NCI-H2227 (cell line): ENCODE measurements around the gene ENDOG.
"Not testable (repeated sequence)": the region's sequence is repeated elsewhere in the genome, so short reads cannot be mapped to it uniquely, and the experiment has no call there.

ENCODE experiments used
- DNase-seq: peaks from one replicate; lab custom pipeline; 2025; ENCODE audit not compliant: unreplicated experiment; lab: John Stamatoyannopoulos, UW

The ENDOG gene

GRCh38 chr9:128818099-128818838 is at the start of gene ENDOG:
ENDOG (plus strand) TSS chr9:128818500; CDS start chr9:128818685, 185 bp downstream.
- peak; percentile 98 for DNase-seq

- no peak for DNase-seq
Observed at GRCh38 chr9:128768606-128769005, 49.7 kb upstream of the ENDOG start.

- no peak for DNase-seq
Observed at GRCh38 chr9:128770286-128771030, 47.8 kb upstream of the ENDOG start.

DNA sequence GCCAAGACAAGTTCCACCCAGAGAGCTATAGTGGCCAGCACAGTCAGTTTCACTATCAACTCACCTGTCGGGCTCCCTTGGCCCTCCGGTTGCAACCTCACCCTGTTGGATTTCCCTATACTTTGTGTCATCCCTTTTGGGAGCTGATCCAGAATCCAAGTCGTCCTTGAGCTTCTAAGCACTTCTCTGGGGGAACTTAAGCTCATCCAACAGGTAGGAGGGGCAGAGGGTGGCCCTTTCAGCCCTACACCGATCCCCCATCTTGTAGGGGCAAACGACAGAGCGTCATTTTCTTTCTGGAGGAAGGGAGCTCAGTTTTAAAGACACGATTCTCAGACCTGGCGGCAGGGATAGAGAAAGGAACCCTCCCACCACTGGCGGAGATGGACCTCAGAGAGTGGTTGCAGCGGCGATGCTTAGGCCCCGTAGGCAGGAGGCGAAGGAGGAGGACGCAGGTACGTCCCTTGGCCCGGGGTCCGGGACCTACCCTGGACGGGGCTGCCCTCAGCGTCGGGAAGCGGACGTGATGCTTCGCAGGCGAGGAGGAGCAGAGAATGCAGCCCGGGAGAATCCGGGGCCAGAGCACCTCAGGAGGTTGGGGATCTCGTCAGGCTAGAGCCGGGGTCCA is 47.1 kb upstream of the ENDOG start:
- no peak for DNase-seq

- DNase-seq: peak; percentile 91
Observed at GRCh38 chr9:128771745-128772519, 46.4 kb upstream of the ENDOG start, which contains the start of gene ZER1. ZER1 (minus strand) TSS chr9:128771927; CDS start chr9:128755565, 16,362 bp downstream.

- no peak for DNase-seq
Observed at GRCh38 chr9:128773049-128773448, 45.3 kb upstream of the ENDOG start.

DNA sequence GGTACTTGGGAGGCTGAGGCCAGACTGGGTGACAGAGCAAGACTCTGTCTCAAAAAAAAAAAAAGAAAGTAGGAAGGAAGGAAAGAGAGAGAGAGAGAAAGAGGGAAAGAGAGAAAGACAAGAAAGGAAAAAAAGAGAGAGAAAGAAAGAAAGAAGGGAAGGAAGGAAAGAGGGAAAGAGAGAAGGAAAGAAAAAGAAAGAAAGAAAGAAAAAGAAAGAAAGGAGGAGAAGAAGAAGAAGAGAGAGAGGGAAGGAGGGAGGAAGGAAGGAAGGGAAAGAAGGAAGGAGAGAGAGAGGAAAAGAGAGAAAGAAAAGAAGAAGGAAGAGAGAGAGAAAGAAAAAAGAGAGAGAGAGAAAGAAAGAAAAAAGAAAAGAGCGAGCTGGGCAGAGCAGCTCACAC is 43.5 kb upstream of the ENDOG start:
- no peak for DNase-seq

GRCh38 chr9:128780093-128780492 is 38.2 kb upstream of the ENDOG start:
- not testable (repeated sequence) for DNase-seq

GRCh38 chr9:128781187-128782070 is 36.9 kb upstream of the ENDOG start:
- DNase-seq: no peak

- no peak for DNase-seq
Observed at GRCh38 chr9:128782669-128783068, 35.6 kb upstream of the ENDOG start.

DNA sequence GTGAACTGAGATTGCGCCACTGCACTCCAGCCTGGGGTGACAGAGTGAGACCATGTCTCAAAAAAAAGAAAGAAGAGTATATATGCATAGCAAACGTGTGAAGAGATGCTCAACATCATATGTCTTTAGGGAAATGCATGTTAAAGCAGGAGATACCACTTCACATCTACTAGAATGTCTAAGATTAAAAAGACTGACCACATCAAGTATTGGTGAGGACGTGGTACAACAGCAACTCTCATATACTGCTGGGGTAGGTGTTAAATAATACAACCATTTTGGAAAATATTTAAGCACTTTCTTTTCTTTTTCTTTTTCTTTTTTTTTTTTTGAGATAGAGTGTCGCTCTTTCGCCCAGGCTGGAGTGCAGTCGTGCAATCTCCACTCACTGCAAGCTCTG is 32.9 kb upstream of the ENDOG start:
- no peak for DNase-seq

- peak; percentile 84 for DNase-seq
Observed at GRCh38 chr9:128786681-128787601, 31.4 kb upstream of the ENDOG start, which contains the start of gene TBC1D13. TBC1D13 (plus strand) TSS chr9:128787253; CDS start chr9:128787354, 101 bp downstream.

DNA sequence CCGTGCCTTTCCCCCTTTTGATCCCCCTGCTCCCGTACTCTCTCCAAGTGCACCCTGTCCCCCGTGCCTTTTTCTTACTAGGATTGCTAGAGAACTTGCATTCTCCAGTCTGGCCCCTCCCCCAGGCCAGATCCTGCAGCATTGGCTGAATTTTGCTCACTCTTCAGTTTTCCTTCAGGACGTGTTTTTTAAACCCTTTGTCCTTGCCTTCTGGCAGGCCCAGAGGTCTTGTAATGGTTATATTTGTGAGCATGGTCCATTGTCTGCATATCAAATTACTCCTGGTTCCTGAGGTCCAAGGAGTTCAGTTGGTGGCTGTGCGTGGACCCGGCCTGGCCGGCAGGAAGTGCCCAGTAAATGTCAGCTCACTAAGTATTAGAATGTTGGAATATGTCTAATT is 30.6 kb upstream of the ENDOG start:
- DNase-seq: no peak

DNA sequence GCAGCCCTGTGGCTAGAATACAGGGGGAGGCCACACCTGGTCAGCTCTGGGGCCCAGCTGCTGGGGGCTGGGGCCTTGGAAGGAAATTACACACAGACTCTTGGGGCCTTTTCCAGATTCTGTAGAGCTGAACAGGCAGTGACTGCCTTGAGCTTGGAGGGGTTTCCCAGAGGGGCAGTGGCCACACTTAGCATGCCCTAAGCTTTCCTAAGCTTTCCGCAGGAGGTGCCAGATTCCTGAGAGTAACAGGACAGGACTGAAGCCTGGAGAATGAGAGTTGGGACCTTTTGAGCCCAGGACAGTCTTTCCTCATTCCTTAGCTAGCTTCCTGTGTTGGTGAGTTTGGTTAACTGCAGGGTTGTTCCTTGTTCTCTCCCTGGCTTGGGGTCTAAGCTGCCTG is 29.9 kb upstream of the ENDOG start:
- DNase-seq: no peak

GRCh38 chr9:128790536-128790935 is 27.8 kb upstream of the ENDOG start:
- no peak for DNase-seq

- DNase-seq: no peak
Observed at GRCh38 chr9:128792134-128792533, 26.2 kb upstream of the ENDOG start.

GRCh38 chr9:128792978-128793686 is 25.2 kb upstream of the ENDOG start:
- no peak for DNase-seq

GRCh38 chr9:128794961-128795360 is 23.3 kb upstream of the ENDOG start:
- DNase-seq: not testable (repeated sequence)
